Natural killer cell (primary cell): Measurements from ENCODE around the gene LRP1B. TPM values are rescaled to one million over a fixed set of nuclear protein-coding genes. Genes with fewer than 3 reads are reported as not detected.

Experiments used
- ATAC-seq, 3 donors: fragments of 150-1000 bp in 2 of 3; fragments of 200-7000 bp in 1 of 3; cut with Tn5 transposase; 1 replicate in 1 of 3; 2 replicates in 2 of 3; pipeline ENCODE4 v1.10.0; 2021; ENCODE audit warnings: mild to moderate bottlenecking in 2 of 3, moderate library complexity in 2 of 3
- DNase-seq, 2 donors: peaks; one replicate each; pipeline versions ENCODE4 v3.0.0 to v3.0.0-alpha.2; 2013 to 2021; ENCODE audit warnings: mixed read lengths in 1 of 2
- H3K27ac ChIP-seq: one replicate; pipeline ENCODE4 v1.5.1; 2013; ENCODE audit warnings: mild to moderate bottlenecking, low read length
- H3K27me3 ChIP-seq: one replicate; pipeline ENCODE4 v1.6.1; 2013; ENCODE audit warnings: low read length; ENCODE audit not compliant: control insufficient read depth, insufficient read depth
- H3K36me3 ChIP-seq: one replicate; pipeline ENCODE4 v1.6.1; 2013; ENCODE audit warnings: low read length; ENCODE audit not compliant: control insufficient read depth, insufficient read depth
- H3K4me1 ChIP-seq: one replicate; pipeline ENCODE4 v1.6.1; 2013; ENCODE audit warnings: low read length; ENCODE audit not compliant: control insufficient read depth, insufficient read depth
- H3K4me3 ChIP-seq: one replicate; pipeline ENCODE4 v1.5.1; 2013; ENCODE audit warnings: low read length
- H3K9me3 ChIP-seq: one replicate; pipeline ENCODE4 v1.6.1; 2013; ENCODE audit warnings: low read length; ENCODE audit not compliant: control insufficient read depth, insufficient read depth
- H3K27ac Mint-ChIP-seq, 2 donors: one replicate each; pipeline ENCODE4 v1.8.0; 2022; ENCODE audit warnings: mild to moderate bottlenecking in 2 of 2, mixed read lengths in 2 of 2, moderate library complexity in 1 of 2
- H3K27me3 Mint-ChIP-seq, 2 donors: one replicate each; pipeline ENCODE4 v1.8.0; 2022; ENCODE audit warnings: low read depth in 2 of 2, mixed read lengths in 2 of 2
- H3K36me3 Mint-ChIP-seq: one replicate; pipeline ENCODE4 v1.8.0; 2022; ENCODE audit warnings: mixed read lengths
- H3K4me1 Mint-ChIP-seq, 2 donors: one replicate each; pipeline ENCODE4 v1.8.0; 2022; ENCODE audit warnings: mixed read lengths in 2 of 2
- H3K4me3 Mint-ChIP-seq: one replicate; pipeline ENCODE4 v1.8.0; 2022; ENCODE audit warnings: mild to moderate bottlenecking, moderate library complexity, mixed read lengths
- H3K9me3 Mint-ChIP-seq, 2 donors: one replicate each; pipeline ENCODE4 v1.8.0; 2022; ENCODE audit warnings: mixed read lengths in 2 of 2
- WGBS: methylation state at CpG from one replicate; pipeline ENCODE4 v1.1.7; 2013; ENCODE audit warnings: missing lambda C conversion rate; ENCODE audit not compliant: insufficient coverage; 5-methylcytosine and 5-hydroxymethylcytosine counted together
- intact Hi-C: fragments of 100-400 bp; cut with micrococcal nuclease; formaldehyde crosslinking; loops from one replicate; pipeline ENCODE4 v1.14.2; 2022
- total RNA-seq, 4 donors: library from RNA; stranded (reverse); fragments of 120-200 nt in 1 of 4; gene quantifications; one replicate each; pipeline versions ENCODE4 v1.2.3 to v1.2.4, GENCODE V29; 2013 to 2022
- TF ChIP-seq, protein P1 (sequence below): fragments of 200-600 bp; IDR thresholded peaks from one replicate; pipeline ENCODE4 v1.8.0; 2022; ENCODE audit warnings: antibody characterized with exemption

The LRP1B gene
- total RNA-seq, 3 donors from 2014 or later (not counting 1 experiment from before 2014, with no cell fraction given): 0.05 TPM; not detected in 2

- peaks cover 3 to 7% of the 10 kb centered on the region in 2 donors for H3K9me3 Mint-ChIP-seq
- H3K27me3 ChIP-seq: no peaks in the 10 kb centered on the region
- ATAC-seq: no peak
Observed at GRCh38 chr2:140498360-140498759, 1632.5 kb downstream of the LRP1B start.

GRCh38 chr2:140496714-140497113 is 1634.1 kb downstream of the LRP1B start:
- Histone ChIP-seq H3K9me3 (no peaks in the 10 kb centered on the region), H3K4me1 (no peaks in the 10 kb centered on the region), H3K36me3 (no peaks in the 10 kb centered on the region), H3K27me3 (no peaks in the 10 kb centered on the region), H3K4me3 (no peak overlapping the region), H3K27ac (no peak overlapping the region)
- 100% methylated on average over 1 of the region's 1 CpG for WGBS
- Mint-ChIP-seq H3K27ac (no peak overlapping the region), H3K36me3 (no peaks in the 10 kb centered on the region), H3K27me3 (no peaks in the 10 kb centered on the region), H3K4me3 (no peak overlapping the region), H3K9me3 (peaks cover 3 to 7% of the 10 kb centered on the region in 2 donors), H3K4me1 (no peaks in the 10 kb centered on the region)
- TF ChIP-seq, protein P1, sequence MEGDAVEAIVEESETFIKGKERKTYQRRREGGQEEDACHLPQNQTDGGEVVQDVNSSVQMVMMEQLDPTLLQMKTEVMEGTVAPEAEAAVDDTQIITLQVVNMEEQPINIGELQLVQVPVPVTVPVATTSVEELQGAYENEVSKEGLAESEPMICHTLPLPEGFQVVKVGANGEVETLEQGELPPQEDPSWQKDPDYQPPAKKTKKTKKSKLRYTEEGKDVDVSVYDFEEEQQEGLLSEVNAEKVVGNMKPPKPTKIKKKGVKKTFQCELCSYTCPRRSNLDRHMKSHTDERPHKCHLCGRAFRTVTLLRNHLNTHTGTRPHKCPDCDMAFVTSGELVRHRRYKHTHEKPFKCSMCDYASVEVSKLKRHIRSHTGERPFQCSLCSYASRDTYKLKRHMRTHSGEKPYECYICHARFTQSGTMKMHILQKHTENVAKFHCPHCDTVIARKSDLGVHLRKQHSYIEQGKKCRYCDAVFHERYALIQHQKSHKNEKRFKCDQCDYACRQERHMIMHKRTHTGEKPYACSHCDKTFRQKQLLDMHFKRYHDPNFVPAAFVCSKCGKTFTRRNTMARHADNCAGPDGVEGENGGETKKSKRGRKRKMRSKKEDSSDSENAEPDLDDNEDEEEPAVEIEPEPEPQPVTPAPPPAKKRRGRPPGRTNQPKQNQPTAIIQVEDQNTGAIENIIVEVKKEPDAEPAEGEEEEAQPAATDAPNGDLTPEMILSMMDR: no peak
- ATAC-seq (no peak), DNase-seq (no peak)
- intact Hi-C loops: no loop called here

More at GRCh38 chr2:140498360-140498759, 1632.5 kb downstream of the LRP1B start:
- WGBS: 83% methylated on average over 2 of the region's 4 CpGs
- no peaks in the 10 kb centered on the region for H3K4me1 ChIP-seq
- TF ChIP-seq, protein P1: no peak
- no peak overlapping the region for H3K4me3 Mint-ChIP-seq
- no peak overlapping the region for H3K27ac Mint-ChIP-seq
- intact Hi-C loops: no loop called here
- DNase-seq: no peak
- no peak overlapping the region for H3K27ac ChIP-seq
- no peaks in the 10 kb centered on the region for H3K36me3 ChIP-seq
- H3K4me1 Mint-ChIP-seq: no peaks in the 10 kb centered on the region
- H3K9me3 ChIP-seq: no peaks in the 10 kb centered on the region
- no peak overlapping the region for H3K4me3 ChIP-seq
- H3K36me3 Mint-ChIP-seq: no peaks in the 10 kb centered on the region
- H3K27me3 Mint-ChIP-seq: no peaks in the 10 kb centered on the region

- Histone ChIP-seq H3K27me3 (no peaks in the 10 kb centered on the region), H3K9me3 (no peaks in the 10 kb centered on the region), H3K4me1 (no peaks in the 10 kb centered on the region), H3K36me3 (no peaks in the 10 kb centered on the region), H3K4me3 (no peak overlapping the region), H3K27ac (no peak overlapping the region)
- H3K9me3 Mint-ChIP-seq: peaks cover 6 to 7% of the 10 kb centered on the region in 2 donors
- no peaks in the 10 kb centered on the region for H3K27me3 Mint-ChIP-seq
- ATAC-seq (no peak), DNase-seq (no peak)
- H3K4me1 Mint-ChIP-seq: no peaks in the 10 kb centered on the region
- H3K27ac Mint-ChIP-seq: no peak overlapping the region
- no peaks in the 10 kb centered on the region for H3K36me3 Mint-ChIP-seq
- intact Hi-C loops: no loop called here
- TF ChIP-seq, protein P1: no peak
- no peak overlapping the region for H3K4me3 Mint-ChIP-seq
- WGBS: 69% methylated on average over 1 of the region's 3 CpGs
Observed at GRCh38 chr2:140491876-140492275, 1638.9 kb downstream of the LRP1B start.

DNA sequence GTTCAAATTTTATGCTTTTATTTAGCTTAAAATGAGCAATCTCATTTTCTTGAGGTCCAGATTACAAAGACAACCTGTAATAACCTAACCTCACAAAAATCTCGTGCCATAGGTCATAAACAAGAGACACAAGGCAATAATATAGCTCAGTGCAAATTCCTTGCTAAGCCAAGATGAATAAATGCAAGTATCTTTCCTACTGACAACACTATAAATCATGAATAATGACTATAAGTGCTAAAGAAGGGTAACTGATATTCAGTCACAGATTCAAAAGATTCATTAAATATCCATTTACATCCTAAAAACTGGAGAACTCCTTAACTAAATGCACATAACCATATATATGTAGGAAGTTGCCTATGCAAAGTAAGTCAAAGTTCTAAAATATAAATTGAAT is 1641.6 kb downstream of the LRP1B start:
- TF ChIP-seq, protein P1: no peak
- H3K4me3 Mint-ChIP-seq: no peak overlapping the region
- no peaks in the 10 kb centered on the region for H3K36me3 Mint-ChIP-seq
- H3K9me3 Mint-ChIP-seq: peaks cover 4 to 12% of the 10 kb centered on the region in 2 donors
- no peaks in the 10 kb centered on the region for H3K9me3 ChIP-seq
- DNase-seq: no peak
- no peak for ATAC-seq
- intact Hi-C loops: no loop called here
- no peaks in the 10 kb centered on the region for H3K27me3 ChIP-seq
- H3K4me3 ChIP-seq: no peak overlapping the region
- H3K36me3 ChIP-seq: no peaks in the 10 kb centered on the region
- H3K27me3 Mint-ChIP-seq: no peaks in the 10 kb centered on the region
- WGBS: 50% methylated on average over 1 of the region's 1 CpG
- H3K27ac Mint-ChIP-seq: no peak overlapping the region
- no peak overlapping the region for H3K27ac ChIP-seq
- no peaks in the 10 kb centered on the region for H3K4me1 Mint-ChIP-seq
- H3K4me1 ChIP-seq: no peaks in the 10 kb centered on the region
